Endothelial cell of umbilical vein (primary cell): Measurements from ENCODE around the gene SLC25A43.

Experiments
- EZH2 ChIP-seq: IDR thresholded peaks from 2 replicates; pipeline ENCODE4 v1.6.1; 2012; ENCODE audit warnings: borderline replicate concordance, low read depth, mild to moderate bottlenecking, moderate library complexity, low read length, inconsistent platforms; ENCODE audit not compliant: severe bottlenecking
- GATA2 ChIP-seq: IDR thresholded peaks from 2 replicates; pipeline ENCODE4 v1.7.0; 2011; ENCODE audit warnings: low read depth, mild to moderate bottlenecking, moderate library complexity, mixed read lengths, low read length; ENCODE audit not compliant: insufficient read length, insufficient read depth
- POLR2A ChIP-seq: IDR thresholded peaks from 2 replicates; pipeline ENCODE4 v1.6.1; 2012; ENCODE audit warnings: low read depth, mild to moderate bottlenecking, control low read depth, low read length
- POLR2AphosphoS5 ChIP-seq: IDR thresholded peaks from 2 replicates; pipeline ENCODE4 v1.6.1; 2012; ENCODE audit warnings: low read depth, mild to moderate bottlenecking, control low read depth, low read length, moderate library complexity; ENCODE audit not compliant: insufficient read depth
- TF ChIP-seq, protein P1 (sequence below): IDR thresholded peaks from 2 replicates; pipeline ENCODE4 v1.6.1; 2011; ENCODE audit not compliant: insufficient read depth, insufficient read length
- TF ChIP-seq, protein P2 (sequence below), 2 donors: IDR thresholded peaks; 1 replicate in 1 of 2; 2 replicates in 1 of 2; pipeline ENCODE4 v1.5.1; 2011; ENCODE audit warnings: low read length in 2 of 2, mild to moderate bottlenecking in 2 of 2, moderate library complexity in 2 of 2, control low read depth in 1 of 2, inconsistent platforms in 1 of 2, low read depth in 1 of 2; ENCODE audit not compliant: insufficient read depth in 1 of 2; ENCODE audit errors: extremely low read depth in 1 of 2

GRCh38 chrX:119478504-119478903 is 79.4 kb downstream of the SLC25A43 start:
- TF ChIP-seq, protein P1, sequence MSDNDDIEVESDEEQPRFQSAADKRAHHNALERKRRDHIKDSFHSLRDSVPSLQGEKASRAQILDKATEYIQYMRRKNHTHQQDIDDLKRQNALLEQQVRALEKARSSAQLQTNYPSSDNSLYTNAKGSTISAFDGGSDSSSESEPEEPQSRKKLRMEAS, result no peak
- TF ChIP-seq, protein P2, sequence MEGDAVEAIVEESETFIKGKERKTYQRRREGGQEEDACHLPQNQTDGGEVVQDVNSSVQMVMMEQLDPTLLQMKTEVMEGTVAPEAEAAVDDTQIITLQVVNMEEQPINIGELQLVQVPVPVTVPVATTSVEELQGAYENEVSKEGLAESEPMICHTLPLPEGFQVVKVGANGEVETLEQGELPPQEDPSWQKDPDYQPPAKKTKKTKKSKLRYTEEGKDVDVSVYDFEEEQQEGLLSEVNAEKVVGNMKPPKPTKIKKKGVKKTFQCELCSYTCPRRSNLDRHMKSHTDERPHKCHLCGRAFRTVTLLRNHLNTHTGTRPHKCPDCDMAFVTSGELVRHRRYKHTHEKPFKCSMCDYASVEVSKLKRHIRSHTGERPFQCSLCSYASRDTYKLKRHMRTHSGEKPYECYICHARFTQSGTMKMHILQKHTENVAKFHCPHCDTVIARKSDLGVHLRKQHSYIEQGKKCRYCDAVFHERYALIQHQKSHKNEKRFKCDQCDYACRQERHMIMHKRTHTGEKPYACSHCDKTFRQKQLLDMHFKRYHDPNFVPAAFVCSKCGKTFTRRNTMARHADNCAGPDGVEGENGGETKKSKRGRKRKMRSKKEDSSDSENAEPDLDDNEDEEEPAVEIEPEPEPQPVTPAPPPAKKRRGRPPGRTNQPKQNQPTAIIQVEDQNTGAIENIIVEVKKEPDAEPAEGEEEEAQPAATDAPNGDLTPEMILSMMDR (IDR thresholded peaks at IDR 0.05; ENCODE audit: extremely low read depth in 1 of 2, insufficient read depth in 1 of 2, low read depth in 1 of 2, low read length in 2 of 2), result no peak
- TF ChIP-seq POLR2A (no peak), EZH2 (no peak), GATA2 (no peak), POLR2AphosphoS5 (no peak)
